Testis (tissue), 3 donors: Measurements from ENCODE around the gene CXCL12. TPM values are rescaled to one million over a fixed set of nuclear protein-coding genes. Genes with fewer than 3 reads are reported as not detected.

ENCODE experiments used
- DNase-seq: peaks from one replicate; pipeline ENCODE4 v3.0.0-alpha.2; 2019
- H3K27ac ChIP-seq, 2 donors: fragments of 200-600 bp; sonication (generic); one replicate each; pipeline ENCODE4 v1.5.1; 2019
- H3K27me3 ChIP-seq: fragments of 200-600 bp; sonication (generic); one replicate; pipeline ENCODE4 v1.5.1; 2019
- H3K36me3 ChIP-seq: fragments of 200-600 bp; sonication (generic); one replicate; pipeline ENCODE4 v1.5.1; 2017; ENCODE audit warnings: low read depth; ENCODE audit errors: missing control alignments
- H3K4me1 ChIP-seq: fragments of 200-600 bp; sonication (generic); one replicate; pipeline ENCODE4 v1.5.1; 2019
- H3K4me3 ChIP-seq, 2 donors: fragments of 200-600 bp; sonication (generic); one replicate each; pipeline ENCODE4 v1.5.1; 2017 to 2019
- H3K9me3 ChIP-seq: fragments of 200-600 bp; sonication (generic); one replicate; pipeline ENCODE4 v1.5.1; 2017
- CTCF ChIP-seq, 3 experiments: fragments of 450-650 bp in 2 of 3; fragments of 200-600 bp in 1 of 3; sonication (generic) in 1 of 3; IDR thresholded peaks; one replicate each; pipeline ENCODE4 v1.5.1; 2016 to 2019; ENCODE audit warnings: antibody characterized with exemption in 3 of 3, mild to moderate bottlenecking in 2 of 3, moderate library complexity in 1 of 3
- POLR2A ChIP-seq: fragments of 450-650 bp; IDR thresholded peaks from one replicate; pipeline ENCODE4 v1.6.1; 2017; ENCODE audit warnings: antibody characterized with exemption, mild to moderate bottlenecking, moderate library complexity
- WGBS, 2 donors: methylation state at CpG; one replicate each; pipeline ENCODE4 v1.1.5; 2018; 5-methylcytosine and 5-hydroxymethylcytosine counted together
- intact Hi-C: fragments of 100-400 bp; cut with DNase I; formaldehyde crosslinking; loops from one replicate; pipeline ENCODE4 v1.15.1; 2023; ENCODE audit warnings: low total_unique reads
- polyA plus RNA-seq: library from polyadenylated mRNA; stranded (reverse); fragments of 350-450 nt; fragmentation: Illumina TruSeq; extraction: RNeasy Lipid Tissue Mini Kit (QIAGEN cat#74804); gene quantifications from one replicate; pipeline ENCODE4 v1.2.3, GENCODE V29; 2014; ENCODE audit warnings: low read depth, low replicate concordance; ENCODE audit not compliant: insufficient read depth
- total RNA-seq, 2 donors: library from RNA; depleted of rRNA; stranded (reverse); fragments of >200 nt; gene quantifications; one replicate each; pipeline ENCODE4 v1.2.3, GENCODE V29; 2016

The CXCL12 gene
- total and polyA plus RNA-seq, 3 donors from 2014 or later, result 9.8 to 87.7 (median 12.0) TPM

DNA sequence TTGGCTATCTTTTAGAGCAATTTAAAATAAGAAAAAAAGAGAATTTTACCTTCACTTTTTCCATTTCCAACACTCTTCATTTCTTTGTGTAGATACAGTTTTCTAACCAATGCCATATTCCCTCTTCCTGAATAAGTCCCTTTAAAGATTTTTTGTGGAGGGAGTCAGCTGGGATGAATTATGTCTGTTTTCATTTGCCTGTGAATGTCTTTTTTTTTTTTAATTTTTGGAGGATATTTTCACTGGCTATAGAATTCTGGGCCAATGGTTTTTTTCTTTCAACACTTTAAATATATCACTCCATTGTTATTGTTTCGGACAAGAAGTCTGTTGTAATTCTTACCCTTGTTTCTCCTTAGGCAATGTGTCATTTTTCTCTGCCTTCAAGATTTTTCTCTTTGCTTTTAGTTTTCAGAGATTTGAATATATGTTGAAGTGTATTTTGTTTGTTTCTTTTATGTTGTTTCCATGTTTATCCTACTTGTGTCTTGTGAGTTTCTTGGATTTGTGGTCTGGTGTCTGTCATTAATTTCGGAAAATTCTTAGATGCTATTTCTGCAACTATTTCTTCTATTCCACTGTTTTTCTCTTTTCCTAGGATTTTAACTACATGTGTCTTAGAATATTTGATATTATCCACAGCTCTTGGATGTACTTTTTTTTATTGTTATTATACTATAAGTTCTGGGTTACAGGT, 20.0 kb upstream of the CXCL12 start:
- H3K4me3 ChIP-seq, result no peak overlapping the region
- no peaks in the 10 kb centered on the region for H3K9me3 ChIP-seq
- no peaks in the 10 kb centered on the region for H3K36me3 ChIP-seq
- no peak for DNase-seq
- no peak overlapping the region for H3K27ac ChIP-seq
- intact Hi-C loops, result no loop called here
- no peaks in the 10 kb centered on the region for H3K27me3 ChIP-seq
- no peak for TF ChIP-seq CTCF (IDR thresholded peaks at IDR 0.05)
- TF ChIP-seq POLR2A, result no peak
- 92 to 93% methylated on average over 2 of the region's 2 CpGs for WGBS, 2 donors
- H3K4me1 ChIP-seq, result no peaks in the 10 kb centered on the region

GRCh38 chr10:44402465-44403195, 17.7 kb upstream of the CXCL12 start:
- WGBS, 2 donors, result 72 to 77% methylated on average over 6 of the region's 6 CpGs
- Histone ChIP-seq H3K4me3 (no peak overlapping the region), H3K27ac (no peak overlapping the region), H3K4me1 (no peaks in the 10 kb centered on the region), H3K27me3 (no peaks in the 10 kb centered on the region), H3K9me3 (no peaks in the 10 kb centered on the region), H3K36me3 (no peaks in the 10 kb centered on the region)
- TF ChIP-seq CTCF (IDR thresholded peaks at IDR 0.05) (no peak), POLR2A (no peak)
- no peak for DNase-seq
- intact Hi-C loops, result no loop called here

DNA sequence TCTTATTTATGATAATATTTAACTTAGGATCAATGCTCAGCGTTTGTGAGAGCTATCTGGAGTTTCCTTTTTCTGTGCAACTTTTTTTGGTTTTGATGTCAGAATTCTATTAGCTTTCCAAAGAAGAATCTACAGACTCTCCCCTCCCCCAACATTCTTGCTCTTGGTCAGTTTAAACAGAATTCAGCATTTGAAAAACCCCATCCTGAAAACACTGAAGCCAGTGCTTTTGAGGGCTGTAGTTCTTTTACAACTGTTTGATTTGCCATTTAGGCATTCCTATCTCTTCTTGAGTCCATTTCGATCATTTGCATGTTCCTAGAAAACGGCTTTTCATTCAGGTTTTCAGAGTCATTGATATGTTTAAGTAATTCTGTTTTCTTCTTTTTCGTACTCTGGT, 15.6 kb upstream of the CXCL12 start:
- TF ChIP-seq CTCF (IDR thresholded peaks at IDR 0.05) (no peak), POLR2A (no peak)
- WGBS, 2 donors, result 82 to 84% methylated on average over 4 of the region's 4 CpGs
- intact Hi-C loops, result no loop called here
- Histone ChIP-seq H3K27me3 (no peaks in the 10 kb centered on the region), H3K4me3 (no peak overlapping the region), H3K27ac (no peak overlapping the region), H3K36me3 (no peaks in the 10 kb centered on the region), H3K4me1 (no peaks in the 10 kb centered on the region), H3K9me3 (no peaks in the 10 kb centered on the region)
- DNase-seq, result no peak

- Histone ChIP-seq H3K27me3 (no peaks in the 10 kb centered on the region), H3K4me3 (no peak overlapping the region), H3K27ac (no peak overlapping the region), H3K36me3 (no peaks in the 10 kb centered on the region), H3K4me1 (no peaks in the 10 kb centered on the region), H3K9me3 (no peaks in the 10 kb centered on the region)
- WGBS, 2 donors, result 83 to 85% methylated on average over 6 of the region's 6 CpGs
- TF ChIP-seq POLR2A (no peak), CTCF (IDR thresholded peaks at IDR 0.05) (no peak)
- DNase-seq, result no peak
- intact Hi-C loops, result no loop called here
These were observed 15.0 kb upstream of the CXCL12 start for GRCh38 chr10:44399659-44400451.
